Esophagus squamous epithelium (tissue), 4 donors: ENCODE measurements around the gene RSU1.

Experiments
- CTCF ChIP-seq, 6 experiments: fragments of 450-650 bp in 4 of 6; fragments of 200-600 bp in 2 of 6; sonication (generic) in 2 of 6; IDR thresholded peaks; one replicate each; pipeline ENCODE4 v1.5.1; 2016 to 2019; ENCODE audit warnings: antibody characterized with exemption in 6 of 6, mild to moderate bottlenecking in 4 of 6, moderate library complexity in 4 of 6
- POLR2A ChIP-seq, 4 donors: fragments of 450-650 bp; IDR thresholded peaks; one replicate each; pipeline ENCODE4 v1.6.1; 2017; ENCODE audit warnings: antibody characterized with exemption in 4 of 4, mild to moderate bottlenecking in 4 of 4, moderate library complexity in 3 of 4

- TF ChIP-seq CTCF (IDR thresholded peaks at IDR 0.05) (no peak), POLR2A (IDR thresholded peaks at IDR 0.05) (no peak)
These were observed 184.2 kb downstream of the RSU1 start for GRCh38 chr10:16632996-16633395.
